Endothelial cell of umbilical vein (primary cell): ENCODE data around the gene PROKR2. TPM values are rescaled to one million over a fixed set of nuclear protein-coding genes. Genes with fewer than 3 reads are reported as not detected.

Experiments used
- BruUV-seq: library from RNA; stranded (reverse); fragments of 400-500 nt; replicated peaks from 2 replicates; lab custom pipeline; 2021; lab: Mats Ljungman, UMichigan
- CTCF ChIA-PET: fragments of 300-600, 350-600 bp; sonication (Branson Sonifier 250); formaldehyde crosslinking; loops from one replicate; lab custom pipeline; 2021; ENCODE audit warnings: antibody characterized with exemption, inconsistent platforms; lab: Charles Lee
- POLR2A ChIA-PET: fragments of 300-600, 350-600 bp; sonication (Branson Sonifier 250); formaldehyde crosslinking; loops from one replicate; lab custom pipeline; 2021; ENCODE audit warnings: antibody characterized with exemption, inconsistent platforms; lab: Charles Lee
- DNase-seq: peaks from one replicate; pipeline ENCODE4 v3.0.0-alpha.2; 2011; ENCODE audit warnings: low read depth, low spot score
- FAIRE-seq: peaks from 2 replicates; lab custom pipeline; 2011; peaks lifted over from hg19 to GRCh38; lab: Jason Lieb, UNC
- H2AFZ ChIP-seq: 2 replicates; pipeline ENCODE4 v1.6.0; 2012; ENCODE audit warnings: low read depth, low read length, control low read depth, inconsistent platforms
- H3K27ac ChIP-seq: 2 replicates; pipeline ENCODE4 v1.5.1; 2011; ENCODE audit warnings: low read depth, mild to moderate bottlenecking, control low read depth, low read length, moderate library complexity; ENCODE audit not compliant: insufficient read depth
- H3K27me3 ChIP-seq, 2 experiments: 2 replicates each; pipeline versions ENCODE4 v1.6.0 to v1.6.1; 2011; ENCODE audit warnings: low read length in 2 of 2, mixed read lengths in 1 of 2; ENCODE audit not compliant: control insufficient read depth in 2 of 2, insufficient read depth in 2 of 2
- H3K36me3 ChIP-seq, 2 experiments: 2 replicates in 1 of 2; 3 replicates in 1 of 2; pipeline ENCODE4 v1.5.1; 2011; ENCODE audit warnings: low read length in 2 of 2, mild to moderate bottlenecking in 1 of 2, moderate library complexity in 1 of 2; ENCODE audit not compliant: control insufficient read depth in 2 of 2, insufficient read depth in 2 of 2; ENCODE audit errors: extremely low read depth in 1 of 2
- H3K4me1 ChIP-seq: 3 replicates; pipeline ENCODE4 v1.5.1; 2011; ENCODE audit warnings: mild to moderate bottlenecking, low read length; ENCODE audit not compliant: control insufficient read depth, insufficient read depth; ENCODE audit errors: extremely low read depth
- H3K4me2 ChIP-seq: 2 replicates; pipeline ENCODE4 v1.6.1; 2011; ENCODE audit warnings: low read length, control low read depth, mixed read lengths; ENCODE audit not compliant: insufficient read depth
- H3K4me3 ChIP-seq, 3 experiments: fragments of 200-600 bp in 1 of 3; sonication (generic), shearing (Covaris generic) in 1 of 3; replicated peaks in 1 of 3; 2 replicates each; pipeline ENCODE4 v1.5.1; 2011 to 2016; ENCODE audit warnings: control low read depth in 3 of 3, low read length in 3 of 3, mild to moderate bottlenecking in 2 of 3, inconsistent platforms in 1 of 3, low read depth in 1 of 3, moderate library complexity in 1 of 3; ENCODE audit not compliant: insufficient read depth in 1 of 3
- H3K79me2 ChIP-seq: 2 replicates; pipeline ENCODE4 v1.6.0; 2012; ENCODE audit warnings: low read length, inconsistent platforms; ENCODE audit not compliant: control insufficient read depth, insufficient read depth
- H3K9ac ChIP-seq: replicated peaks from 2 replicates; pipeline ENCODE3; 2011; ENCODE audit warnings: low read length, control low read depth; ENCODE audit not compliant: insufficient read depth; ENCODE audit errors: extremely low read depth
- H3K9me1 ChIP-seq: replicated peaks from 3 replicates; pipeline ENCODE4 v1.6.0; 2011; ENCODE audit warnings: mild to moderate bottlenecking, low read length; ENCODE audit not compliant: control insufficient read depth, insufficient read depth; ENCODE audit errors: extremely low read depth
- H3K9me3 ChIP-seq: replicated peaks from 2 replicates; pipeline ENCODE4 v1.5.1; 2012; ENCODE audit warnings: low read length, inconsistent platforms; ENCODE audit not compliant: control insufficient read depth, insufficient read depth
- H4K20me1 ChIP-seq: replicated peaks from 2 replicates; pipeline ENCODE3; 2011; ENCODE audit warnings: mild to moderate bottlenecking, low read length; ENCODE audit not compliant: control insufficient read depth, insufficient read depth; ENCODE audit errors: extremely low read depth
- FOS ChIP-seq: IDR thresholded peaks from 2 replicates; pipeline ENCODE4 v1.6.1; 2011; ENCODE audit warnings: mild to moderate bottlenecking, low read length, moderate library complexity, borderline replicate concordance; ENCODE audit not compliant: insufficient read depth
- JUN ChIP-seq: IDR thresholded peaks from 2 replicates; pipeline ENCODE4 v1.6.1; 2011; ENCODE audit warnings: borderline replicate concordance, low read depth; ENCODE audit not compliant: insufficient read length, insufficient read depth
- MYC ChIP-seq: IDR thresholded peaks from one replicate; pipeline ENCODE4 v1.6.1; 2011; ENCODE audit warnings: mild to moderate bottlenecking, low read depth, low read length
- POLR2A ChIP-seq: IDR thresholded peaks from 2 replicates; pipeline ENCODE4 v1.6.1; 2012; ENCODE audit warnings: low read depth, mild to moderate bottlenecking, control low read depth, low read length
- dilution Hi-C: fragments of 300-500 bp; cut with MboI; formaldehyde crosslinking; loops from one replicate; pipeline ENCODE4 v1.15.0; 2019; ENCODE audit warnings: low sequenced_read_pairs; ENCODE audit not compliant: extremely low pct_ligation_motif_present
- intact Hi-C: fragments of 100-400 bp; cut with micrococcal nuclease; formaldehyde crosslinking; loops from one replicate; pipeline ENCODE4 v1.10.0; 2022
- polyA plus RNA-seq, 4 experiments: library from polyadenylated mRNA; depleted of rRNA in 3 of 4; stranded (reverse) in 3 of 4; unstranded in 1 of 4; fragments of >200 nt; gene quantifications; 2 replicates each; pipeline versions ENCODE4 v1.2.1 to v1.2.3, GENCODE V29; 2011 to 2012; ENCODE audit warnings: missing spikeins in 1 of 4
- total RNA-seq: library from RNA; stranded (reverse); gene quantifications from 2 replicates; pipeline ENCODE4 v1.2.3, GENCODE V29; 2021
- TF ChIP-seq, protein P1 (sequence below), 2 donors: IDR thresholded peaks; 1 replicate in 1 of 2; 2 replicates in 1 of 2; pipeline ENCODE4 v1.5.1; 2011; ENCODE audit warnings: low read length in 2 of 2, mild to moderate bottlenecking in 2 of 2, moderate library complexity in 2 of 2, control low read depth in 1 of 2, inconsistent platforms in 1 of 2, low read depth in 1 of 2; ENCODE audit not compliant: insufficient read depth in 1 of 2; ENCODE audit errors: extremely low read depth in 1 of 2

The PROKR2 gene
- total and polyA plus RNA-seq, 2 donors (not counting 3 experiments of a cell fraction or from before 2014, with no cell fraction given) = not detected

DNA sequence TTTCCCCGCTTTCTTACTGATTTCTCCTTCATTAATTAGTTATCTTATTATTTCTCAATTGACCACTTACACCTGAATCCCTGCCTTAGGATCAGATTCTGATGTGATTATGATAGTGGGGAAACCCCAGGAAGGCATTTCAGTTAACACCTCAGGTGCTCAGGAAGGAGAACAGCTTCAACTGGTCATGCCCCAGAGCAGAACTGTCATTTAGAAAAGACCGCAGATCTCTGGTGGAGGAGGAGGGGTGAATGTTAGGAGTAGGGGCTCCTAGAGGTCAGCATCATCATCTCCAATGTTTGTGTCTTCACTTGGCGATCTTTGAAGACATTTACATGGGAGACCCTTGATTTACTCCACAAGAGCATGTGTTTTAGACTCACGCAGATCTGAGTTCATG, 44.5 kb downstream of the PROKR2 start:
- ChIA-PET CTCF (no interaction called here), POLR2A (no interaction called here)
- Histone ChIP-seq H2AFZ (no peak overlapping the region), H3K27ac (no peak overlapping the region), H3K36me3 (no peaks in the 10 kb centered on the region), H3K4me2 (no peak overlapping the region), H4K20me1 (no peaks in the 10 kb centered on the region), H3K79me2 (no peaks in the 10 kb centered on the region), H3K27me3 (peaks cover 3 to 4% of the 10 kb centered on the region in 2 experiments), H3K9me1 (no peaks in the 10 kb centered on the region), H3K9me3 (no peaks in the 10 kb centered on the region), H3K4me1 (no peaks in the 10 kb centered on the region), H3K9ac (no peak overlapping the region), H3K4me3 (no peak overlapping the region)
- intact Hi-C loops (no loop called here), dilution Hi-C loops (no loop called here)
- TF ChIP-seq, protein P1, sequence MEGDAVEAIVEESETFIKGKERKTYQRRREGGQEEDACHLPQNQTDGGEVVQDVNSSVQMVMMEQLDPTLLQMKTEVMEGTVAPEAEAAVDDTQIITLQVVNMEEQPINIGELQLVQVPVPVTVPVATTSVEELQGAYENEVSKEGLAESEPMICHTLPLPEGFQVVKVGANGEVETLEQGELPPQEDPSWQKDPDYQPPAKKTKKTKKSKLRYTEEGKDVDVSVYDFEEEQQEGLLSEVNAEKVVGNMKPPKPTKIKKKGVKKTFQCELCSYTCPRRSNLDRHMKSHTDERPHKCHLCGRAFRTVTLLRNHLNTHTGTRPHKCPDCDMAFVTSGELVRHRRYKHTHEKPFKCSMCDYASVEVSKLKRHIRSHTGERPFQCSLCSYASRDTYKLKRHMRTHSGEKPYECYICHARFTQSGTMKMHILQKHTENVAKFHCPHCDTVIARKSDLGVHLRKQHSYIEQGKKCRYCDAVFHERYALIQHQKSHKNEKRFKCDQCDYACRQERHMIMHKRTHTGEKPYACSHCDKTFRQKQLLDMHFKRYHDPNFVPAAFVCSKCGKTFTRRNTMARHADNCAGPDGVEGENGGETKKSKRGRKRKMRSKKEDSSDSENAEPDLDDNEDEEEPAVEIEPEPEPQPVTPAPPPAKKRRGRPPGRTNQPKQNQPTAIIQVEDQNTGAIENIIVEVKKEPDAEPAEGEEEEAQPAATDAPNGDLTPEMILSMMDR (IDR thresholded peaks at IDR 0.05; ENCODE audit: extremely low read depth in 1 of 2, insufficient read depth in 1 of 2, low read depth in 1 of 2, low read length in 2 of 2) = no peak
- no peak for TF ChIP-seq FOS
- no peak for TF ChIP-seq POLR2A
- FAIRE-seq = no peak
- DNase-seq = no peak
- BruUV-seq = no TSS peak

DNA sequence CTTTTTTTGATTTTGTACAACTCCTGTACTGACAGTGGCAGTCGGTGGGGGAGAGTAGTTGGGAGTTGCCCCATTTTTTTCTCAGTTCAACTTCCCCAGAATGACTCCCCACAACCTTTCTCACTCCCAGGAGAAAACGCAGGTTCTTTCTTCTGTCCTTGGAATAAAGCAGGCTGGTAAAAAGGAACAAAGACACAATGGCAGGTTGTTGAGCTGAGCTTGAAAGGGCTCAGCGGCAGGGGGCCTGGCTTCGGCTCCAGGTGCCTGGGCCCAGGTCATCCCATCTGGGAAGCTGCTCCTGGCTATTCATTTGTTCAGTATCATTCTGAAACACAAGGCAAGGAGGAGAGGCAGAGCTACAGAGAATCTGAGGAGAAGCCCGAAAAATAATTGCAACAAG, 46.2 kb downstream of the PROKR2 start:
- dilution Hi-C loops = no loop called here
- intact Hi-C loops = no loop called here
- no peak overlapping the region for H3K4me2 ChIP-seq
- H3K27ac ChIP-seq = no peak overlapping the region
- no peak overlapping the region for H3K4me3 ChIP-seq
- DNase-seq = no peak
- no peaks in the 10 kb centered on the region for H3K4me1 ChIP-seq
- no peaks in the 10 kb centered on the region for H3K36me3 ChIP-seq
- H3K9me3 ChIP-seq = no peaks in the 10 kb centered on the region
- H3K9ac ChIP-seq = no peak overlapping the region
- CTCF ChIA-PET = no interaction called here
- POLR2A ChIA-PET = no interaction called here
- no peaks in the 10 kb centered on the region for H3K9me1 ChIP-seq
- BruUV-seq = no TSS peak
- no peak overlapping the region for H2AFZ ChIP-seq
- peaks cover 3 to 7% of the 10 kb centered on the region in 2 experiments for H3K27me3 ChIP-seq
- H4K20me1 ChIP-seq = no peaks in the 10 kb centered on the region
- no peaks in the 10 kb centered on the region for H3K79me2 ChIP-seq
- FAIRE-seq = no peak
- TF ChIP-seq JUN (no peak), MYC (no peak)
